ENCODE results near the gene DDIAS.

- no peak for TF ChIP-seq POLR2AphosphoS5 (IDR thresholded peaks at IDR 0.05; ENCODE audit: insufficient read depth, low read depth, low read length)
- TF ChIP-seq, protein P1, sequence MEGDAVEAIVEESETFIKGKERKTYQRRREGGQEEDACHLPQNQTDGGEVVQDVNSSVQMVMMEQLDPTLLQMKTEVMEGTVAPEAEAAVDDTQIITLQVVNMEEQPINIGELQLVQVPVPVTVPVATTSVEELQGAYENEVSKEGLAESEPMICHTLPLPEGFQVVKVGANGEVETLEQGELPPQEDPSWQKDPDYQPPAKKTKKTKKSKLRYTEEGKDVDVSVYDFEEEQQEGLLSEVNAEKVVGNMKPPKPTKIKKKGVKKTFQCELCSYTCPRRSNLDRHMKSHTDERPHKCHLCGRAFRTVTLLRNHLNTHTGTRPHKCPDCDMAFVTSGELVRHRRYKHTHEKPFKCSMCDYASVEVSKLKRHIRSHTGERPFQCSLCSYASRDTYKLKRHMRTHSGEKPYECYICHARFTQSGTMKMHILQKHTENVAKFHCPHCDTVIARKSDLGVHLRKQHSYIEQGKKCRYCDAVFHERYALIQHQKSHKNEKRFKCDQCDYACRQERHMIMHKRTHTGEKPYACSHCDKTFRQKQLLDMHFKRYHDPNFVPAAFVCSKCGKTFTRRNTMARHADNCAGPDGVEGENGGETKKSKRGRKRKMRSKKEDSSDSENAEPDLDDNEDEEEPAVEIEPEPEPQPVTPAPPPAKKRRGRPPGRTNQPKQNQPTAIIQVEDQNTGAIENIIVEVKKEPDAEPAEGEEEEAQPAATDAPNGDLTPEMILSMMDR (IDR thresholded peaks at IDR 0.05; ENCODE audit: extremely low read depth in 1 of 2, insufficient read depth in 1 of 2, low read depth in 1 of 2, low read length in 2 of 2) = no peak
- TF ChIP-seq POLR2A (IDR thresholded peaks at IDR 0.05; ENCODE audit: low read depth, low read length) = no peak
- no peak for TF ChIP-seq EZH2 (IDR thresholded peaks at IDR 0.05; ENCODE audit: borderline replicate concordance, low read depth, low read length, severe bottlenecking)
Observed at GRCh38 chr11:82892611-82893169, 8.8 kb upstream of the DDIAS start.
